ENCODE measurements around the gene PEX11G. TPM values are rescaled to one million over a fixed set of nuclear protein-coding genes. Genes with fewer than 3 reads are reported as not detected.

The PEX11G gene
- total RNA-seq, 1 experiment from 2014 or later = 2.9 TPM

DNA sequence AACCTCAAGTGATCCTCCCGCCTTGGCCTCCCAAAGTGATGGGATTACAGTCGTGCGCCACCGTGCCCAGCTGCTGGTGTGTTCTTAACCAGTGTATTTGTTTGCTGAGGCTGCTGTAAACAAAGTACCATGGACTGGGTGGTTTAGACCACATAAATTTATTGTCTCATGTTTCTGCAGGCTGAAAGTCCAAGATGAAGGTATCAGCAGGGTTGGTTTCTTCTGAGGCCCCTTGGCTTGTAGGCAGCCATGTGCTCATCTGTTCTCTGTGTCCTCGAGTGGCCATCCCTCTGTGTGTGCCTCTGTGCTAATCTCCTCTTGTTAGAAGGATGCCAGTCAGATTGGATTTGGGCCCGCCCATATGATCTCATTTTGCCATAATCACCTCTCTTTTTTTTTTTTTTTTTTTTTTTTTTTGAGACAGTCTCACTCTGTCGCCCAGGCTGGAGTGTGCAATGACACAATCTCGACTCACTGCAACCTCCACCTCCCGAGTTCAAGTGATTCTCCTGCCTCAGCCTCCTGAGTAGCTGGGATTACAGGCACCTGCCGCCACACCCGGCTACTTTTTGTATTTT lies 31.8 kb downstream of the PEX11G start:
- ChIA-PET POLR2A (no interaction called here), CTCF (no interaction called here)
- ATAC-seq (no peak), DNase-seq (ENCODE audit: low read depth, low spot score) (no peak)
- Histone ChIP-seq H3K4me3 (ENCODE audit: low read depth in 2 of 2, low read length in 2 of 2) (no peak overlapping the region), H3K9me3 (ENCODE audit: control insufficient read depth, insufficient read depth, low read depth, low read length) (no peaks in the 10 kb centered on the region), H3K27ac (ENCODE audit: low read length) (no peak overlapping the region), H3K27me3 (ENCODE audit: control insufficient read depth, insufficient read depth, low read length) (no peaks in the 10 kb centered on the region), H3K36me3 (ENCODE audit: control insufficient read depth, insufficient read depth, low read length) (peaks cover 2% of the 10 kb centered on the region; the same call in 1 of the 2 replicates), H3K4me1 (ENCODE audit: control insufficient read depth, insufficient read depth, low read length) (no peaks in the 10 kb centered on the region)
- BruUV-seq (replicated peaks) = no TSS peak
- in situ Hi-C loops (cut with HindIII; ENCODE audit: low pct_unique_long_range_greater_than_20kb, low sequenced_read_pairs) (no loop called here), intact Hi-C loops (cut with micrococcal nuclease; ENCODE audit: unreplicated experiment) (no loop called here)
- TF ChIP-seq POLR2AphosphoS5 (IDR thresholded peaks at IDR 0.05; ENCODE audit: low read depth, low read length) (no peak), TCF7L2 (IDR thresholded peaks at IDR 0.05; ENCODE audit: low read depth, low read length) (no peak), SIN3A (IDR thresholded peaks at IDR 0.05; ENCODE audit: borderline replicate concordance, insufficient read depth, low read depth, low read length) (no peak)
- TF ChIP-seq, protein P1, sequence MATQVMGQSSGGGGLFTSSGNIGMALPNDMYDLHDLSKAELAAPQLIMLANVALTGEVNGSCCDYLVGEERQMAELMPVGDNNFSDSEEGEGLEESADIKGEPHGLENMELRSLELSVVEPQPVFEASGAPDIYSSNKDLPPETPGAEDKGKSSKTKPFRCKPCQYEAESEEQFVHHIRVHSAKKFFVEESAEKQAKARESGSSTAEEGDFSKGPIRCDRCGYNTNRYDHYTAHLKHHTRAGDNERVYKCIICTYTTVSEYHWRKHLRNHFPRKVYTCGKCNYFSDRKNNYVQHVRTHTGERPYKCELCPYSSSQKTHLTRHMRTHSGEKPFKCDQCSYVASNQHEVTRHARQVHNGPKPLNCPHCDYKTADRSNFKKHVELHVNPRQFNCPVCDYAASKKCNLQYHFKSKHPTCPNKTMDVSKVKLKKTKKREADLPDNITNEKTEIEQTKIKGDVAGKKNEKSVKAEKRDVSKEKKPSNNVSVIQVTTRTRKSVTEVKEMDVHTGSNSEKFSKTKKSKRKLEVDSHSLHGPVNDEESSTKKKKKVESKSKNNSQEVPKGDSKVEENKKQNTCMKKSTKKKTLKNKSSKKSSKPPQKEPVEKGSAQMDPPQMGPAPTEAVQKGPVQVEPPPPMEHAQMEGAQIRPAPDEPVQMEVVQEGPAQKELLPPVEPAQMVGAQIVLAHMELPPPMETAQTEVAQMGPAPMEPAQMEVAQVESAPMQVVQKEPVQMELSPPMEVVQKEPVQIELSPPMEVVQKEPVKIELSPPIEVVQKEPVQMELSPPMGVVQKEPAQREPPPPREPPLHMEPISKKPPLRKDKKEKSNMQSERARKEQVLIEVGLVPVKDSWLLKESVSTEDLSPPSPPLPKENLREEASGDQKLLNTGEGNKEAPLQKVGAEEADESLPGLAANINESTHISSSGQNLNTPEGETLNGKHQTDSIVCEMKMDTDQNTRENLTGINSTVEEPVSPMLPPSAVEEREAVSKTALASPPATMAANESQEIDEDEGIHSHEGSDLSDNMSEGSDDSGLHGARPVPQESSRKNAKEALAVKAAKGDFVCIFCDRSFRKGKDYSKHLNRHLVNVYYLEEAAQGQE (IDR thresholded peaks at IDR 0.05; ENCODE audit: insufficient read depth in 1 of 2, low read depth in 2 of 2, low read length in 1 of 2) = no peak
- TF ChIP-seq, protein P2, sequence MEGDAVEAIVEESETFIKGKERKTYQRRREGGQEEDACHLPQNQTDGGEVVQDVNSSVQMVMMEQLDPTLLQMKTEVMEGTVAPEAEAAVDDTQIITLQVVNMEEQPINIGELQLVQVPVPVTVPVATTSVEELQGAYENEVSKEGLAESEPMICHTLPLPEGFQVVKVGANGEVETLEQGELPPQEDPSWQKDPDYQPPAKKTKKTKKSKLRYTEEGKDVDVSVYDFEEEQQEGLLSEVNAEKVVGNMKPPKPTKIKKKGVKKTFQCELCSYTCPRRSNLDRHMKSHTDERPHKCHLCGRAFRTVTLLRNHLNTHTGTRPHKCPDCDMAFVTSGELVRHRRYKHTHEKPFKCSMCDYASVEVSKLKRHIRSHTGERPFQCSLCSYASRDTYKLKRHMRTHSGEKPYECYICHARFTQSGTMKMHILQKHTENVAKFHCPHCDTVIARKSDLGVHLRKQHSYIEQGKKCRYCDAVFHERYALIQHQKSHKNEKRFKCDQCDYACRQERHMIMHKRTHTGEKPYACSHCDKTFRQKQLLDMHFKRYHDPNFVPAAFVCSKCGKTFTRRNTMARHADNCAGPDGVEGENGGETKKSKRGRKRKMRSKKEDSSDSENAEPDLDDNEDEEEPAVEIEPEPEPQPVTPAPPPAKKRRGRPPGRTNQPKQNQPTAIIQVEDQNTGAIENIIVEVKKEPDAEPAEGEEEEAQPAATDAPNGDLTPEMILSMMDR (IDR thresholded peaks at IDR 0.05) = no peak

DNA sequence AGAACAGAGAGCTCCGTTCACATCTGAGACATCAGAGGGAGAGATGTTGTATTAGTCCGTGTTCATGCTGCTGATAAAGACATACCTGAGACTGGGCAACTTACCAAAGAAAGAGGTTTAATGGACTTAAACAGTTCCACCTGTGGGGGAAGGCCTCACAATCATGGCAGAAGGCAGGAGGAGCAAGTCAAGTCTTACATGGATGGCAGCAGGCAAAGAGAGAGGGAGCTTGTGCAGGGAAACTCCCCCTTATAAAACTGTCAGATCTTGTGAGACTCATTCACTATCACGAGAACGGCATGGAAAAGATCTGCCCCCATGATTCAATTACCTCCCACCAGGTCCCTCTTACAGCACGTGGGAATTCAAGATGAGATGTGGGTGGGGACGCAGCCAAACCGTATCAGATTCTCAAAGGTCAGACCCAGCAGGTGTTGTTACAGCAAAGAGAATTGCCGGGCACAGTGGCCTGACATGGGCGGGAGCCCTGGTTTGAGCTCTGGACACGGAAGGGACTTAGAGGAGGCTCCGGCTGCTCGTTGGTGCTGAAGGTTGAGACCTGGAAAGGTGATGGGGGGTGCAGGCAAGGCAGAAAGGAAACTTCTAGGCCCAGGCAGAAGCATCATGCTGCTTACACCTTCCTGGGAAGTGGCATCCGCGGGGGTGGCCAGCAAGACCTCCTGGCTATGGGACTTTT lies 33.1 kb downstream of the PEX11G start:
- Histone ChIP-seq H3K27ac (ENCODE audit: low read length) (no peak overlapping the region), H3K27me3 (ENCODE audit: control insufficient read depth, insufficient read depth, low read length) (no peaks in the 10 kb centered on the region), H3K36me3 (ENCODE audit: control insufficient read depth, insufficient read depth, low read length) (peaks cover 2% of the 10 kb centered on the region; the same call in 1 of the 2 replicates), H3K4me3 (ENCODE audit: low read depth in 2 of 2, low read length in 2 of 2) (no peak overlapping the region), H3K4me1 (ENCODE audit: control insufficient read depth, insufficient read depth, low read length) (no peaks in the 10 kb centered on the region), H3K9me3 (ENCODE audit: control insufficient read depth, insufficient read depth, low read depth, low read length) (peaks cover 1% of the 10 kb centered on the region; the same call in 1 of the 2 replicates)
- POLR2A ChIA-PET = no interaction called here
- in situ Hi-C loops (cut with HindIII; ENCODE audit: low pct_unique_long_range_greater_than_20kb, low sequenced_read_pairs) = no loop called here
- no TSS peak for BruUV-seq (replicated peaks)
- CTCF ChIA-PET = no interaction called here
- intact Hi-C loops (cut with micrococcal nuclease; ENCODE audit: unreplicated experiment) = no loop called here
- DNase-seq (ENCODE audit: low read depth, low spot score) (no peak), ATAC-seq (no peak)
- no peak for TF ChIP-seq SIN3A (IDR thresholded peaks at IDR 0.05; ENCODE audit: borderline replicate concordance, insufficient read depth, low read depth, low read length)

DNA sequence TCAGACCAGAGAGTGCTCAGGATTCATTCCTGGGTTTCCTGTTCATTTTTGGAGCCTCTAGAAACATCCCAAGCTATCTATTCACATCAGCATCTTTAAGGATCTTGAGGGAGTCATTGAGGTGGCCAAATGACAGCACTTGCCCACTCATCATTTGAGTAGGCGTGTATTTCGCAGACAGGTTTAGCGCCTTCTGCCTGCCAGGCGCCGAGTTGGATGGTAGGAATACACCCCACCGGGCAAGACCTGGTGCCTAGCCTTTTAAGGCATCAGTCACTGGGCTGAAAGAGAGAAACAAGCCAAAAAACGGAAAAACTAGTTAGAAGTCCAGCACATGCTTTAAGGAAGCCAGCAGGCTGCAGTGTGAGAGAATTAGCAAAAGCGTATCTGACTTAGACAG lies 33.8 kb downstream of the PEX11G start:
- no peaks in the 10 kb centered on the region for H3K27me3 ChIP-seq (ENCODE audit: control insufficient read depth, insufficient read depth, low read length)
- no TSS peak for BruUV-seq (replicated peaks)
- intact Hi-C loops (cut with micrococcal nuclease; ENCODE audit: unreplicated experiment) (no loop called here), in situ Hi-C loops (cut with HindIII; ENCODE audit: low pct_unique_long_range_greater_than_20kb, low sequenced_read_pairs) (no loop called here)
- no peak overlapping the region for H3K27ac ChIP-seq (ENCODE audit: low read length)
- TF ChIP-seq SIN3A (IDR thresholded peaks at IDR 0.05; ENCODE audit: borderline replicate concordance, insufficient read depth, low read depth, low read length) (no peak), POLR2AphosphoS5 (IDR thresholded peaks at IDR 0.05; ENCODE audit: low read depth, low read length) (no peak), TCF7L2 (IDR thresholded peaks at IDR 0.05; ENCODE audit: low read depth, low read length) (no peak)
- TF ChIP-seq, protein P1 (IDR thresholded peaks at IDR 0.05; ENCODE audit: insufficient read depth in 1 of 2, low read depth in 2 of 2, low read length in 1 of 2) = no peak
- TF ChIP-seq, protein P2 (IDR thresholded peaks at IDR 0.05) = no peak
- no peak for DNase-seq (ENCODE audit: low read depth, low spot score)
- no peak for ATAC-seq
- ChIA-PET POLR2A (no interaction called here), CTCF (interaction anchor here (0.6 kb wide), 1 partner anchor 13 kb away, joined by 12 read pairs; no protein-coding TSS in a partner anchor)
- no peaks in the 10 kb centered on the region for H3K4me1 ChIP-seq (ENCODE audit: control insufficient read depth, insufficient read depth, low read length)
- peaks cover 9% of the 10 kb centered on the region; the same call in 1 of the 2 replicates for H3K9me3 ChIP-seq (ENCODE audit: control insufficient read depth, insufficient read depth, low read depth, low read length)
- H3K4me3 ChIP-seq (ENCODE audit: low read depth in 2 of 2, low read length in 2 of 2) = no peak overlapping the region
- peaks cover 2% of the 10 kb centered on the region; the same call in 1 of the 2 replicates for H3K36me3 ChIP-seq (ENCODE audit: control insufficient read depth, insufficient read depth, low read length)
